NB4 (cell line): ENCODE results near the gene SMOC2.

Experiments
- DNase-seq: peaks from one replicate; pipeline ENCODE4 v3.0.0; 2010; ENCODE audit warnings: low read depth
- H3K4me3 ChIP-seq: one replicate; pipeline ENCODE4 v1.5.1; 2011; ENCODE audit warnings: mild to moderate bottlenecking, low read depth, low read length, moderate library complexity
- CTCF ChIP-seq: IDR thresholded peaks from one replicate; pipeline ENCODE4 v1.5.1; 2012; ENCODE audit warnings: low read depth, low read length
- MAX ChIP-seq: IDR thresholded peaks from 2 replicates; pipeline ENCODE4 v1.6.1; 2011; ENCODE audit warnings: low read depth, low read length
- MYC ChIP-seq: IDR thresholded peaks from 2 replicates; pipeline ENCODE4 v1.6.1; 2011; ENCODE audit warnings: low read depth, low read length
- POLR2A ChIP-seq: IDR thresholded peaks from 2 replicates; pipeline ENCODE4 v1.6.1; 2011; ENCODE audit warnings: mild to moderate bottlenecking; ENCODE audit not compliant: insufficient read length; ENCODE audit errors: extremely low read depth

The SMOC2 gene

GRCh38 chr6:168493976-168494375 is 53.0 kb downstream of the SMOC2 start:
- no peak for TF ChIP-seq MYC
- TF ChIP-seq MAX = no peak
- no peak for TF ChIP-seq CTCF
- TF ChIP-seq POLR2A = no peak
- H3K4me3 ChIP-seq = no peak overlapping the region
- DNase-seq = no peak

GRCh38 chr6:168494726-168495125 is 53.7 kb downstream of the SMOC2 start:
- no peak overlapping the region for H3K4me3 ChIP-seq
- DNase-seq = no peak
- TF ChIP-seq MAX (no peak), POLR2A (no peak), CTCF (no peak), MYC (no peak)

GRCh38 chr6:168495133-168495532 is 54.1 kb downstream of the SMOC2 start:
- no peak overlapping the region for H3K4me3 ChIP-seq
- TF ChIP-seq CTCF (no peak), MAX (no peak), MYC (no peak), POLR2A (no peak)
- DNase-seq = no peak

GRCh38 chr6:168495636-168496035 is 54.7 kb downstream of the SMOC2 start:
- TF ChIP-seq MAX = no peak
- no peak for TF ChIP-seq MYC
- TF ChIP-seq CTCF = no peak
- no peak for TF ChIP-seq POLR2A
- H3K4me3 ChIP-seq = no peak overlapping the region
- no peak for DNase-seq

- H3K4me3 ChIP-seq = no peak overlapping the region
- DNase-seq = no peak
- no peak for TF ChIP-seq MAX
- TF ChIP-seq CTCF = no peak
These were observed 55.4 kb downstream of the SMOC2 start for GRCh38 chr6:168496139-168496996.

GRCh38 chr6:168496997-168497331 is 56.0 kb downstream of the SMOC2 start:
- TF ChIP-seq CTCF (no peak), MAX (no peak), MYC (no peak), POLR2A (no peak)
- H3K4me3 ChIP-seq = no peak overlapping the region
- DNase-seq = no peak
